GM18517 (cell line): ENCODE measurements around the gene SLC25A52.
A peak's percentile ranks its signal among the peaks of the same experiment; 100 is the strongest.
"Not testable (repeated sequence)": the region's sequence is repeated elsewhere in the genome, so short reads cannot be mapped to it uniquely, and the experiment has no call there.

ENCODE experiments used
- ATAC-seq: cut with Tn5 transposase; IDR thresholded peaks from one replicate; pipeline ENCODE4 v1.9.1; 2021; ENCODE audit warnings: mild to moderate bottlenecking, moderate library complexity; ENCODE audit not compliant: unreplicated experiment

The SLC25A52 gene

DNA sequence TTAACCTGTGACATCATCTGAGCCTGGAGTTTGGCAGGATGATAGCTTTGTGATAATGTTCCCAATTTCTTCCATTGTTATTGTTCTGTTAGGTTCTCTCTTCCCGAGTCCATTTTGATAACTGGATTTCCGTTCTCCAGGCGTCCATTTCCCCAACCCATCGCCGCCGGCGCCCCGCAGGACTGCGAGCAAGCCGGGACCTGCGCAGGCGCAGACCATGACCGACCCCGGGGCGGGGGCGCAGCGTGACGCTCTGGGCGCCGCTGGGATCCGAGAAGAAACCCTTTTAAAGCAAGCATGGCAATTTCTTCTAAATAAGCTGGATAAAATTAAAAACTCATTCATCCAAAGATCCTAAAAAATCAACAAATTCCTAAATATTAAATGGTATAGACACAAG lies at the start of gene SLC25A52:
SLC25A52 (minus strand) TSS at position 186 of the 400 bp plus-strand sequence. CDS start 219 bp downstream, outside the sequence.
- ATAC-seq: no peak

- not testable (repeated sequence) for ATAC-seq
Measured at GRCh38 chr18:31809049-31809448, 48.4 kb upstream of the SLC25A52 start.

DNA sequence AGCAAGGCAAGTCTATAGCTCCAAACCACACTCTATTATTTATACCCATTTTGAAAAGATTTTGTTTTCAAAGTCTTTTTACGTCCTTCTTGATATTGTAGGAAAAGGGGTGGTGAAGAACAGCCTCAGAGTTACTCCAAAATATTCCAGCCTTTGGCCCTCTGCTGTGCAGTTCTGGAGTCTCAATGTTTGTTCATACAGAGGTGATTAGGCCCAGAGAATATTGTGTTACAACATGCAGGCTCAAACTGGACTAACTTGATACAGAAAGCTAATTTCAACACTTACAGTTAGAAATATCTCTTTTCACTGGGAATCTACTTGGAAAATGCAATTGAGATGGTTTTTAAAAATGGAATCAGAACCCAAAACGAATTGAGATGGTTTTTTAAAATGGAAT lies 40.4 kb upstream of the SLC25A52 start:
- ATAC-seq: no peak

DNA sequence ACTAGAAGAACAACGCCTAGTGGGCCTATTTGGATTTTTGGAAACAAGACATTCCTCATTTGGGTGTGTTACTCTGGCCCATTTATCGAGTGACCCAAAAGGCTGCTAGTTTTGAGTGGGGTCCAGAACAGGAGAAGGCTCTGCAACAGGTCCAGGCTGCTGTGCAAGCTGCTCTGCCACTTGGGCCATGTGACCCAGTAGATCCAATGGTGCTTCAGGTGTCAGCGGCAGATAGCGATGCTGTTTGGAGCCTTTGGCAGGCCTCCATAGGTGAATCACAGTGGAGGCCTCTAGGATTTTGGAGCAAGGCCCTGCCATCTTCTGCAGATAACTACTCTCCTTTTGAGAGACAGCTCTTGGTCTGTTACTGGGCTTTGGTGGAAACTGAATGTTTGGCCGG lies 38.6 kb upstream of the SLC25A52 start:
- not testable (repeated sequence) for ATAC-seq

GRCh38 chr18:31798399-31798798 lies 37.7 kb upstream of the SLC25A52 start:
- ATAC-seq: no peak

DNA sequence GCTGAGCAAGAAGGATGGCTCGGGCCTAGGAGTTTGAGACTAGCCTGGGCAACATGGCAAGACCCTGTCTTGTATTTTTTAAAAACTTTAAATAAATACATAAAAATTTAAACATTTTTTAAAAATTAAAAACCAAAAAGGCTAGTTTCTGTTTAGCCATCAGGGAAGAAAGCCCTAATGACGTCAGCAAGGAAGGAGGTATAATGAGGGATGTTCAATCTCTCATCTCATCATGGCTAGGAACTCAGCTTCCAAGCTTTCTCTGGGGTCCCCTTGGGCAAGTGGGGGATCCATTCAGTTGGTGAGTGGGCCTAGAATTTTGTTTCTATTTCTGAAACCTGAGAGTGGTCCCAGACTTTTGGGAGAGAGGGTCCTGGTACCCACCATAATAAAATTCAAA lies 35.1 kb upstream of the SLC25A52 start:
- ATAC-seq: no peak

- ATAC-seq: no peak
Measured at GRCh38 chr18:31793531-31793930, 32.9 kb upstream of the SLC25A52 start.

DNA sequence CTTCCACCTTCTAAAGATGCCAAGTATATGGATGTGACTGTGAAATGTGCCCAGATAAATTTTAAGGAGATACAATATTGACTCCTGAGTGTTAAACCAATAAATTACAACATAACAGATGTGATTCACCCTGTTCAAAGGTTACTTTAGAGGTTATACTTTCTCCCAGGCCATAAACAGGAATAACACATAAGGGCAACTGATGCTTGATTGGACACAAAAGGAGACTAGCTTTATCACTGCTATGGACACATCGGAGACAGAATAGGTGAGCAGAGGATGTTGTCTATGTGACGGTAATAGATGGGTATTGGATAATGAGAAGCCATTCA lies 31.9 kb upstream of the SLC25A52 start:
- no peak for ATAC-seq

DNA sequence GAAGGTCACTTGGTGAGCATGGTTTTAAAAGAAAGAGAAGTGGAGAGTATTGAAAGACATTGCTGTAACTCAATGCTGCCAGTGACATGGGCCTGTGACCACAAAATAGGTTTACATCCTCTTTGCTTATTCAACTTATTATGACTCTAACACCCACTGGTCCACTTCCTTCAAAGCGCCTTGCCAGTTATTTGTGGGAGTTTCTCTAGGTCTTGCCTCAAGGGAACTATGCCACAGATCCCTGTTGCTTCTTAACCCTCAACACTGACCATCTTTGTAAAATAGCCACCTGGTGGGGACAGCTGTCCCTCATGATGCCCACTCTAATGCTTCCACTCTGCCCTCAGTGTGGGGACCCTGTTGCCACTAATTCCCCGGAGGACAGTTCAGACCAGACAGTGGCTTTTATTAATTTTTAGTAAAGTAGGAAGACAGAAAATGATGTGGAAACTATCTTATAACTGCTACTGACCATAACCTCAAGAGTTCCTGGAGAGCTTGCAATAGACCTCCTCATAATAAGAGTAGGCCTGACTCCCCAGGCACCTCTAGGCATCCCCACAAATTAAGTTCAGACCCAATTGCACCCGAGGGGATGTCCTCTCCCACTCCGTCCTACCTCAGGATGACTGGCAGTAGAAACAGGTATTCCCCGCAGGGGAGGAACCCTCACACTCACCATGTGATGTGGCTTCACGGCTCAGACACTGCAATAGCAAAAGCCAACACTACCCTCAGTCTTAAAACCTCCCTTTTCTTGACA lies 31.3 kb upstream of the SLC25A52 start:
- ATAC-seq: peak; percentile 96

- no peak for ATAC-seq
Measured at GRCh38 chr18:31789409-31789808, 28.7 kb upstream of the SLC25A52 start.

DNA sequence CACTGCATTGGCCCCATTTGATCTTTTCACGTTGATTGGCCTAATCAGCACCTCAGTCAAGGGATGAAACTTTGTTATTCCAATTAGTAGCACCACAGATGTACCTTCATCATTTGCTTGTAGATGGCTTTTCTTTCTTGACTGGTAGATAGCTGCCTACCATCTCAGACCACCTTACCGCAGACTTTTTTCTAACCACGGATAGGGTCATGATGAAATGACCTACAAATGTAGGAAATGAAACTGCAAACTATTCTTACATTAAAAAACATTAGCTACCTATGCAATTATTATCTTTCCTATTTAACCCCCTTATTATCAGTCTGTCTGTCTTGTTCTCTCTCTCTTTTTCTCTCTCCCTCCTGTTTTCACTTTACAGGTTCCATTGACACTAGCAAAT lies 22.4 kb upstream of the SLC25A52 start:
- no peak for ATAC-seq

GRCh38 chr18:31778391-31778950 lies 17.8 kb upstream of the SLC25A52 start:
- ATAC-seq: no peak

DNA sequence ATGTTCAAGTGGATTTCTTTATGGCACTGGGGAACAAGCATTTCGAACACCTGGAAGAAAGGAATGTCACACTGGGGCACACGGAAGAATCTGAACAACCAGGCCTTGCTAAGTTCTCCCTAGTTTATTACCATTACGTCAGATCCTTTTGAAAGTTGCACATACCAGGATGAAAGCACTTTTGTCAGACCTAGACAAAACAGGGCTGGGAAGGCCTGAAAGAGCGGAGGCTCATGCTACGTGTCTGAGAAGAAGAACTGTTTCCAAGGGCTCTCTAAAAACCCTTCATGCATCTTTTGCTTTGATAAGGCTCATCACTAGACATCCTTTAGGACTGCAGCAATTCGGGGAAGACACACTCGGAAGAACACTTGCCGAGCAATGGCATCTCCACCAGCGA lies 15.4 kb upstream of the SLC25A52 start:
- ATAC-seq: no peak

- ATAC-seq: no peak
Measured at GRCh38 chr18:31774962-31775361, 14.3 kb upstream of the SLC25A52 start.

DNA sequence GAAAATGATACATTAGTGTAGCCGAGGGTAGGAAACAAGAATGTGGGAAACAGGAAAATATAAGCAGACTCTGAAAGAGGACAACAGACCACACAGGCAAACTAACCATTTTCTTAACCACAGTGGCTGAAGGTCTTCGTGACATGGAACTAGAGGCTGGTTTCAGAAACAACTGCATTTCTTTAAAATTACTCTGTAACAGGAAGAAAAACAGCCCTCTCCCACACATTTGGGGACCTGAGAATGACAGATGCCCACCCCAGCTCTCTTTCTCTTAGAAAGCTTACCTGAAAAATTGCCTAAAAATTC lies 13.8 kb upstream of the SLC25A52 start:
- ATAC-seq: no peak

DNA sequence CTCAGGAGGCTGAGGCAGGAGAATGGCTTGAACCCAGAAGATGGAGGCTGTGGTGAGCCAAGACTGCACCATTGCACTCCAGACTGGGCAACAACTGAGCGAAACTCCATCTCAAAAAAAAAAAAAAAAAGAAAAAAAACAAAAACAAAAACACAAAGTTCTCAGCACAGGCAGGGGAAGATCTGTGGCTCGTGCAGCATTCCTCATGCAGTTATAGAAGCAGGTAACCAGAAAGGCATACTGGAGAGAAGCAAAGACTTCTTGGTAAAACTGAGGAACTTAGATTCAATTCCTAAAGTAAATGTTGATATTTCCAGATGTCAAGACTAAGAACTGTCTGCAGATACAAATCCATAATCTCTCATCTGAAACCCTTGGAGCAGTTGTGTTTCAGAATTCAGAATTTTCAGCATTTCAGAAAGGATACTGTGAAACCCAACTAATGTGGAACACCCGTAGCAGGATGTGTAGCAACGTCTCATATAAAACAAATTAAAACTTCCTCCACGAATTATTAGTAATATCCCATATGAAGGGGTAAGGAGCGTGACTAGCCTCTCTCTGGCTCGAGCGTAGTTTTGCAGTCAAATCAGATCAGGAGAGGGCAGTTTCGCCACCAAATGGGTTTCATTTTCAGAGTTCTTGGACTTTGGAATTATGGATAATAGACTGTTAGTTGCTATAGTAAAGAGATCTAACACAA lies 13.2 kb upstream of the SLC25A52 start:
- ATAC-seq: no peak

- no peak for ATAC-seq
Measured at GRCh38 chr18:31772699-31773098, 12.0 kb upstream of the SLC25A52 start.

DNA sequence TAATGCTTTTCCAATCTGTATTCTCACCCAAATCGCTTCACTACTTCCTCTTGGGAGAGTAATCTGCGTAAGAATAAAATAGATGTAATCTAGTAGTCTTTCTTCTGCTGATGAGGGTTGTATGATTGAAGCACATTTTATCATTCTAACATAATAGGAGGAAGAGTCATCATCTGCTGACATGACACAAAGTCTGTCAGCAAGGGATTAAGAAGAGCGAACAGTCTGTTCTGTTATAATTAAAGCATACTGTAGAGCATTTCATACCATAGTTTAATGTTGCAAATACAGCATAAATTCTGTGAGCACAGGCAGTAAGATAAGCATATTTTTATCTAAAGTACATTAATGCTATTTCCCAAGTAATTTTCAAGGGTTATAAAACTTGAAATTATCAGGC lies 10.4 kb downstream of the SLC25A52 start:
- no peak for ATAC-seq

DNA sequence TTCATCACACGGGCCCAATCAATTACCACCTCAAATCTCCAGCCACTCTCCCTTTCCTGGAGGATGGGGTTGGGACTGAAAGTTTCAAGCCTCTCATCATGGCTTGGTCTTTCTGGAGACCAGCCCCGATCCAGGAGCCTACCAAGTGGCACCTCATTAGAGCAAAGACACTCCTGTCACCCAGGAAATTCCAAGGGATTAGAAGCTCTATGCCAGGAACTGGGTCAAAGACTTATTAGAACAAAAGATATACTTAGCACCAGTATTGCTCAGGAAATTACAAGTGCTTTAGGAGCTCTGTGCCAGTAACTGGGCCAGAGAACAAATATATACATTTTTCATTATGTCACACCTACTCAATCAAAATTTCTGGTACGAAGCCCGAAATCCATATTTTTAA lies 14.3 kb downstream of the SLC25A52 start:
- no peak for ATAC-seq

GRCh38 chr18:31744321-31745067 lies 16.2 kb downstream of the SLC25A52 start:
- ATAC-seq: no peak

- ATAC-seq: not testable (repeated sequence)
Measured at GRCh38 chr18:31743600-31743999, 17.1 kb downstream of the SLC25A52 start.
